KG1 (cell line): Measurements from ENCODE around the gene POMZP3.
"Not testable (repeated sequence)": the region's sequence is repeated elsewhere in the genome, so short reads cannot be mapped to it uniquely, and the experiment has no call there.

Experiments
- DNase-seq: peaks from one replicate; lab custom pipeline; 2025; lab: John Stamatoyannopoulos, UW

The POMZP3 gene

DNA sequence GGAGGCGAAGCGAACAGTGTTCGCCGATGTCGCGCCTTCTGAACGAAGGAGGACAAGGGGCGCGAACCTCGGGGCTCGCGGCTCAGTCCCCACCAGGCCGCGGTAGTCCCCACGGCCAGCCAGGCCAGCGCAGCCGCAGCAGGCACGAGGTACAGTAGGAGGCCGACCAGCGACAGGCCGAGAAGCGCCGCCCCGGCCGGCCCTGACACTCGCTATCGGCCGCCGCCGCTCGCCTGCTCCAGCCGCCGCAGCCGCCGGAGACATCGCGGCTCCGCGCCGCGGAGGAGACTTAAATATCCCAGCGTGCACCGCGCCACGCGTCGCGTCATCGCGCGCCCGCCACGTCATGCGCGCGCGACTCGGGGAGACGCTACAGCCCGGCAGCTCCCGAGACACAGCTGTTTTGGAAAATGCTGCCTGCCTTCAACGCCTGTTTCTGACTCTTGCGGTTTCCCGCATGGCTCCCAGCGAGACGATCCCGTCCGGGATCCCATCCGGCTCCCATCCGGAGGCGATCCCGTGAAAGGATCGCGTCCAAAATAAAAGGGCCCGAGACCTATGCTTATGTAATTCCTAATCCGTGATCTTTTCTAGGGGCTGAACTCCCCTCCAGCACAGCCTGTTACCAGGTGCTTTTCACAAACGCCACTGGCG lies at the start of gene POMZP3:
Gene POMZP3, minus strand, starts transcription at position 291 of the 654 bp plus-strand sequence. CDS start 1,215 bp downstream, outside the sequence.
- not testable (repeated sequence) for DNase-seq

DNA sequence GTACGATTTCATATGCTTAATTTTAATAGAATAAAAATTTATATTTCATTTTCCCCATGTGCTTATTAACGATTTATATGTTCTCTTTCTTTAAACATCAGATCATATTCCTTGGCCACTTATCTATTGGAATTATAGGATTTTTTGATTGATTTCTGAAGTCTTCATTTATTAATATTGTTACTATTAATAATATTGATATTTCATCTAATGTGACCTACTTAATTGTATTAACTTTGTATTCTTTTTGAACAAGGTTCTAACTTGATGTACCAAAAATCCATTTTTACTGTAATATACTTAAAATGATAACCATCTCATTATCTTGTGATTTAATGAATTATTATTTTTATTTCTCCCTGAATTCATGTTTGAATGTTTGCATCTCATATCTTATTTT lies 48.7 kb upstream of the POMZP3 start:
- DNase-seq: not testable (repeated sequence)

DNA sequence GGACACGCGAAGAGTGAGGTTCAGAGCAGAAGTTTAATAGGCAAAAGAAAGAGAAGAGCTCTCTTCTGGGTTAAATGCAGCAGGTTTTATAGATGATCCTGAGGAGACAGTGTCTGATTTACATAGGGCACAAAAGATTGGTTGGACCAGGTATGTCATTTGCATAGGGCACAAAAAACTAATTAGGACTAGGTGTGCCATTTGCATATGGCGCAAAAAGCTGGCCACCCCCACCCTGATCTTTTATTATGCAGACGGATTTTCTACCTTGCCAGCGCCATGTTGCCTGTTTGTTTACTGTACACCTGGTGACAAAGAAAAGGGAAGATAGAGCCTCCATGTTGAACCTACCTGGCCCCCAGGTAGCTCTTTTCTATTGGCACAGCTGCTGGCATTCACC lies 46.3 kb upstream of the POMZP3 start:
- not testable (repeated sequence) for DNase-seq

DNA sequence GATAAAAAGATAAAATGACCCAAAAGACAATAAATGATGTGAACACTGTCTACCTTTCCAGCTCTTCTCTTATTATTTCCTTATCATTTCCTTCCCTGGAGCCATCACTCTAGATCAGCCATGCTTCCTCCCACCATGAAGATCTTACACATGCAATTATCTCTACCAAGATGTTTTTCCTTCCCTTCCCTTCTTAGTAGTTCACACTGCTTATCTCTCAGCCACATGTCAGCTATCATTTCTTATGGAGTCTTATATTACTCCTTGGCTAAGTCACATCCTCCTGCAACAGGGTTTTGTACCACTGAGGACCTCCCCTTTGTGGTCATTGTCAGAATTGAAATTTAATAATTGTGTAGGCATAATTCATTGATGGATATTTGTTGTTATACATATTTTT lies 32.1 kb upstream of the POMZP3 start:
- not testable (repeated sequence) for DNase-seq

DNA sequence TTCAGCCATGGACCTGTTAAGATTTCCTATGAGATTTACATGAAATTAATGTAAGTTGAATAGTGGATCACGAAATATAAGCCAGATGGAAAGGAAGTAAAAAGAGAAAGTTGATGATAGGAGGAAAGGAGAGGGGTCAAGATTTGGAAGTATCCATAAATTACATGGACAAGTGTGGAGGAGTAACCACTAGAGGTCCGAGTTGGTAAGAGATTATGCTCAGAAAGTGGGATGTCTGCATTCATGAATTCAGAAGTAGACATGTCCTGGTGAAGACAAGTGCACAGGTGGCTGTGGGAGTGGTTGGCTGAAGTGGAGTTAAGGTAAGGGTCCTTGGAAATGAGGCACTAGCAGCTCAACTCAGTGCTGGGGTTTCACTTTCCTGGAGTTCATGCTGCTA lies 29.3 kb upstream of the POMZP3 start:
- DNase-seq: not testable (repeated sequence)

DNA sequence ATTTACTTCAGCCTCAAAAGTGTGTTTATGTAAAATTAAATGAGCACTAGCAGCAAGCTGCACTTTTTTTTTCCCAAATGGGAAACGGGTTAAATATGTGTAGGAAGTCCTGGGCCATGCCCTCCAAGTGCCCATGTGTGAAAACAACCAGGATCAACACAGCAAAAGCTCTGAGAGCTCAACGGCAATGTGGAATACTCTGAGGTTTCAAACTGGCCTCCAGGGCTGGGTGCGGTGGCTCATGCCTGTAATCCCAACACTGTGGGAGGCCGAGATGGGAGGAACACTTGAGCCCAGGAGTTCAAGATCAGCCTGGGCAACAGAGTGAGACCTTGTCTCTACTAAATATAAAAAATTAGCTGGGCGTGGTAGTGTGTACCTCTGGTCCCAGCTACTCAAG lies 15.5 kb upstream of the POMZP3 start:
- not testable (repeated sequence) for DNase-seq

DNA sequence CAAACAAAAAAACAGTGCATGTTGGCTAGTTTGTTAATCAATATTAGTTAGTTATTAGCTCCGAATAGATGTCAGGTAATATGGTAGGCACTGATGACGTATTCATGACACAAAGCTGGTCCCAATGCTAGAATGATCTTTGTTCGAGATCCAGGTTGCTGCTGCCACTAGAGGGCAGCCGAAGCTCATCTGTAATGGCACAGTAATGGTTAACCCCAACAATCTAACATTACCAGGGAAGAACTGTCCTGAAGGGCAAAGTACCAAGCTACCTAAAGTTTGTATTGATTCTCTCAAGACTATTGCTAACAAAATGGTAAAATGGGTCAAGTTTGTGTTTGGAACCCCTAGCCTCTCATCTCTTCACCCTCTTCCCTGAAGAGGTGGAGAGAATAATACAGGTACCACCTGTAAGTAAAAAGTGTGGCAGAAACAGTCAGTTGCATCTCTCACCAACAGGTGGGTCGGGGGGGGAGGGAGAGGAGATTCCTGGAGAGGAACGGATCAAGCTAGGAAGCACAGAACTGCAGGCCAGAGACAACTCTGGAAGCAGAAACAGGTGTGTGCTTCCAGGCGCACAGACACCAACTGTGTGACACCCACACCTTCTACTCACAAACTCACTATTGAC lies 10.1 kb upstream of the POMZP3 start:
- DNase-seq: not testable (repeated sequence)

DNA sequence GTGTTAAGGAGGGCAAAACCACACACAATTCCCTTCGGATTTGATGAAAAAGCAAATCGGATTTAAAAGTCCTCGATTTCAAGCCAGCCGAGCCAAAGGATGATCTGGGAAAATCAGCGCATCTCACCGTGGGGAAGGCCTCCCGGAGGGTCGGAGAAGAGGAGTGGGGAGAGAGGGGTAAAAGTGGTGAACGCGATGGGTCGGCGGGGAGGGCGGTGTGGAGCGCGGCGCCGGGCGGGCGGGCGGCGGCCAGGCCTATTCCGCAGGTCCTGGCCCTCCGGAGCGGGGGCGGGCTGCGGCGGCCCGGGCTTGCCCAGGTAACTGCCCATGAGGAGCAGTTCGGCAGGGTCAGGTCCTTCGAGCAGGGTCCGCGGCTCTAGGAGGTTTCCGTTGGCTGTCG lies 498 bp downstream of the POMZP3 start:
- not testable (repeated sequence) for DNase-seq

DNA sequence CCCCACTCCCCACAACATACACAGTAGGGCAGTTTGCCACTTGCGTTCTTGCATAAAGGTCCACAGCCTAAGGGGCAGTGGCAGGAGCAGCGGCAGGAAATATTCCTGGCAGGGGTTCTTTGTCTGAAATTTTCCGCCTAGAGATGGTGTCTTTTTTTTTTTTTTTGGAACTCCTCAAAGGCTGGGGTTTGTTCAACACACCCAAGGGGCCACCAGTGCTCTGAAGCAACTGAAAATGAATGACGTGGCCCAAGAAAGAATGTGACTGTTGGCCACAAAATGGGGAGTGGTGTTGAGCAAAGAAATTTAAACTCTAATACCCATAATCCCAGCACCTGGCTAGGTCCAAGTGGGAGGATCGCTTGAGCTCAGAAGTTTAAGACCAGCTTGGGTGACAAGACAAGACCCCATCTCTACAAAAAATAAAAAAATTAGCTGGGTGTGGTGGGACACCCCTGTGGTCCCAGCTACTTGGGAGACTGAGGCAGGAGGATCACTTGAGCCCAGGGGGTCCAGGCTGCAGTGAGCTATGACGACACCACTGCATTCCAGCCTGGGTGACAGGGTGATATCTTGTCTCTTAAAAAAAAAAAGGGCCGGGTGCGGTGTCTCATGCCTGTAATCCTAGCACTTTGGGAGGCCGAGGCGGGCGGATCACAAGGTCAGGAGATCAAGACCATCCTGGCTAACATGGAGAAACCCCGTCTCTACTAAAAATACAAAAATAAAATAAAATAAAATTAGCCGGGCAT lies 7.5 kb downstream of the POMZP3 start:
- DNase-seq: not testable (repeated sequence)

DNA sequence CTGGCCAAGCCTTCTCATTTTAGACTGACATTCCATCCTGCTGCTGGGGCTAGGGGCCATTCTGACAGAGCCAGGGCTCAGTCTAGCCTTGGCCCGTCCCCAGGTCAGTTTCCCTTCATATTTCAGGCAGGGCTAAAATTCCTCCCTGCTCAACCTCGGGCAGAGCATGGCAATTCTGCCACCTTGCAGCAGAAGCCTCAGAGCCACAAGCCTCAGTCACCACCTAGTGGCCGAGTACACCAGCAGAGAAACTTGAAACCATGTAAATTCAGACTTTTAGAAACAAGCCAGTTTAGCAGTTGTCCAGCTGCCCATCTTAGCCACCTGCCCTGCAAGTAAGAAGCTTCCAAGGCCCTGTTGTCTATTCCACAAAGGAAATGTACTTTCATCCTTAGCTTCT lies 13.3 kb downstream of the POMZP3 start:
- DNase-seq: not testable (repeated sequence)

DNA sequence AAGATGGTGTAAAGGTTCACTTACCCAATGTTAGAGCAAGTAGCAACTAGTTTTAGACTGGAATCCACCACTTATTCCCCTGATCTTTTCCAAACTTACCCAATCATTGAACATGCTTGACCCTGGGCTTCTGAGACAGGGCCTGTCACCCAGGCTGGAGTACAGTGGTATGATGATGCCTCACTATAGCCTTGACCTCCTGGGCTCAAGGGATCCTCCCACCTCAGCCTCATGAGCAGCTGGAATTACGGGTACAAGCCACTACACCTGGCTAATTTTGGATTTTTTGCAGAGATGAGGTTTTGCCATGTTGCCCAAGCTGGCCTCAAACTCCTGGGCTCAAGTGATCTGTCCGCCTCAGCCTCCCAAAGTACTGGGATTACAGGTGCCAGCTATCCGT lies 14.8 kb downstream of the POMZP3 start:
- DNase-seq: not testable (repeated sequence)

DNA sequence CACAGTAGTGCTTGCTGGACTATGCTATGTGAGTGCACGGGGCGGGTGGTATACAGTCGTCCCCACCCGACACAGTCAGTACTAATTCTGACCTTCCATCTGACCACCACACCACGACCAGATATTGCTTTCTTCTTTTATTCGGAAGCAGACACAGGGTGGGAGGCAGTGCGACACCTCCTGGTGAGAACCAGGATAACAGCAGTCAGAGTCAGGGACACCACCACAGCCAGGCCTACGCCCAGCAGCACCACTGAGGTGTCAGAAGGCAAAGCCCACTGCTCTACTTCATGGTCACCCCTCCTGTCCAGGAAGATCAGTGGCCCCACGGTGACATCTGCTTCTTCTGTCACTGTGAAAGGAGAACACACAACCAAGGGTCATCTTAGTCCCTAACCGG lies 17.2 kb downstream of the POMZP3 start:
- DNase-seq: not testable (repeated sequence)

DNA sequence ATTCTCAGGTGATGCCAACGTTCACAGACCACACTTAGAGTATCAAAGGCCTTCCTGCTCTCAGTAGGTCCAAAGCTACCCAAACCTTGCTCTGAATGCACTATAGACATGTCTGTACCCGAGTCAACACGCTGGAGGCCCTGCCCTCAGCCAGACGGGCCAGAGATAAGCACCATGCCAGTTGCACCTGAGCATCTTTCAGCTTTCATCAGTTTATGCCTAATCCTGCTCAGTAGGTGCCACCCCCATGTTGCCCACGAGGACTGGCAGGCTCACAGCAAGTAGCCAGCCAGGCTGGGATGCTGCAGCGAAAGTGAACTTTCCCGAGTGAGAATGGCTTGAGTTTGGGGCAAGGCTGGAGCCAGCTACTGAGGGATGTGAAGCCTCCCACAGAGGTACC lies 18.6 kb downstream of the POMZP3 start:
- DNase-seq: not testable (repeated sequence)

DNA sequence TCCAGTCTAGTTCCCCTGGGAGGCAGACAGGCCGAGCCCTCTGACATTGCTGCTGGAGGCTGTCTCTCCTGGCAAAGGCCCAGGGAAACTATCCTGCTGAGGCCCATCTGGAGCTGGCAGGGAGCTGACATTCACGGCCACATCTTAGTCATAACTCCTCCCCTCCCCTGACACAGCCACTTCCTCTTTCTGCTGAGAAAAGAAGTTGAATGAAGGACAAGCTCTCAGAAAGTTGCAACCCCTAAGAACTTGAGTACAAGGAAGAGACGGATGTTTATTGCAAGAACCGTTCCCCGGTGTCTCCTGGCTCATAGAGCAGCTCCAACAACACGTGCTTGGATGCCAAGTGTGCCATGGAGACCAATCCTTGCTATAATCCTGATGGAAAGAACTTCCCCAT lies 21.1 kb downstream of the POMZP3 start:
- DNase-seq: peak; percentile 62

DNA sequence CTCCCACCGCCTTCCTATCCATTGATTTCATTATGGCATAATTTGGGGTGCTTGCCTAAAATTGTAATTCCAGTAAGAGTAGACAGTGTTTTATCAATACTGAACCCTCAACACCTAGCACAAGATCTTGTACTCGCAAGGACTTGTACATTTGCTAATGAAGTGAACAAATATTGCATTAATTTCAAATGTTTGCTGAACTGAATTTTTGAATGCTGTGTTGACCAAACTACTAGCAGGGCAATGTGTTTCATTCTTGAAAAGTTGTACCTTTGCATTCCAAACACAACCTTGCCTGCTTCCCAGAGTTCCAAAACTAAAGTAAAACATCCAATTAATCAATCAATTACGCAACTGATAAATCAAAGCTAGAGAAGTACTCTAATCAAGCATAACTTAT lies 26.4 kb downstream of the POMZP3 start:
- DNase-seq: not testable (repeated sequence)

DNA sequence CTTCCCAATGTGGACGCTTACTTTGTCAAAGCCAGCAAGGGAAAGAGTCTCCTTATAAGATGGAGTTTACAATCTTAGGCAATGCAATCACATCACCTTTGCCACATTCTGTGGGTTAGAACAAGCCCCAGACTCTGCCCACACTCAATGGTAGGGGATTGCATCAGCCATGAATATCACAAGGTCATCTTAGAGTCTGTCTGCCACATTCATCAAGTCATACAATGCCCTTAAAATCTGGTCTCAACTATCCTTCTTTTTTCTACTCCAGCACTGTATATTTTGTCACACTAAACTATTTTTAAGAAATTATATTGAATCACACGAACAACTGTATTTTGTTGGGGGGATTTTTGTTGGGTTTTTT lies 27.0 kb downstream of the POMZP3 start:
- DNase-seq: not testable (repeated sequence)

DNA sequence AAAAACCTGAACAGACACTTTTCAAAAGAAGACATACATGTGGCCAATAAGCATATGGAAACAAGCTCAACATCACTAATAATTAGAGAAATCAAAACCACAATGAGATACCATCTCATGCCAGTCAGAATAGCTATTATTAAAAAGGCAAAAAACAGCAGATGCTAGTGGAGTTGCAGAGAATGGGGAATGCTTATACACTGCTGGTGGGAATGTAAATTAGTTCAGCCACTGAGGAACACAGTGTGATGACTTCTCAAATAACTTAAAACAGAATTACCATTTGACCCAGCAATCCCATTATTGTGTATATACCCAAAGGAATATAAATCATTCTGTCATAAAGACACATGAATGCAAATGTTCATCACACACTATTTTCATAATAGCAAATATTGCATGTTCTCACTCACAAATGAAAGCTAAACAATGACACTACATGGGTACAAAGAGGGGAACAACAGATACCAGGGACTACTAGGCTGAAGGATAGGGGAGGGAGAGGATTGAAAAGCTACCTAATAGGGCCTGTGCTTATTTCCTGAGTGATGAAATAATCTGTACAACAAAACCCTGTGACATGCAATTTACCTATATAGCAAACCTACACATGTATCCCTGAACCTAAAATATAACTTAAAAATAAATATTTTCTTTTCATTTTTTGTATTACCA lies 28.4 kb downstream of the POMZP3 start:
- DNase-seq: not testable (repeated sequence)

DNA sequence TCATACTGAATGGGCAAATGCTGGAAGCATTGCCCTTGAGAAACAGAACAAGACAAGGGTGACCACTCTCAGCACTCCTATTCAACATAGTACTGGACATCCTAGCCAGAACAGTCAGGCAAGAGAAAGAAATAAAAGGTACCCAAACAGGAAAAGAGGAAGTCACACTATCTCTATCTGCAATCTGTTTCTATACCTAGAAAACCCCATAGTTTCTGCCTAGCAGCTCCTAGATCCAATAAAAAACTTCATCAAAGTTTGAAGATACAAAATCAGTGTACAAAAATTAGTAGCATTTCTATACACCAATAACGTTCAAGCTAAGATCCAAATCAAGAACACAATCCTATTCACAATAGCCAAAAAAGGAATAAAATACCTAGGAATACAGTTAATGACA lies 29.8 kb downstream of the POMZP3 start:
- not testable (repeated sequence) for DNase-seq

DNA sequence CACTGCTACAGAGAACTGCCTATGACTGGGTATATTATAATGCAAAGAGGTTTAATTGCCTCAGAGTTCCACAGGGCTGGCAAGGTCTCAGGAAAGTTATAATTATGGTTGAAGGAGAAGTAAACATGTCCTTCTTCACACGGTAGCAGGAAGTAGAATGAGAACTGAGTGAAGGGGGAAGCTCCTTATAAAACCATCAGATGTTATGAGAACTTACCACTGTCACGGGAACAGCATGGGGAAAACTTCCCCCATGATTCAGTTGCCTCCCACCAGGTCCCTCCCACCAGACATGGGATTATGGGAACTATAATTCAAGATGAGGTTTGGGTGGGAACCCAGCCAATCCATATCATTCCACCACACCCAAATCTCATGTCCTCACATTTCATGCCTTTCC lies 34.4 kb downstream of the POMZP3 start:
- not testable (repeated sequence) for DNase-seq

DNA sequence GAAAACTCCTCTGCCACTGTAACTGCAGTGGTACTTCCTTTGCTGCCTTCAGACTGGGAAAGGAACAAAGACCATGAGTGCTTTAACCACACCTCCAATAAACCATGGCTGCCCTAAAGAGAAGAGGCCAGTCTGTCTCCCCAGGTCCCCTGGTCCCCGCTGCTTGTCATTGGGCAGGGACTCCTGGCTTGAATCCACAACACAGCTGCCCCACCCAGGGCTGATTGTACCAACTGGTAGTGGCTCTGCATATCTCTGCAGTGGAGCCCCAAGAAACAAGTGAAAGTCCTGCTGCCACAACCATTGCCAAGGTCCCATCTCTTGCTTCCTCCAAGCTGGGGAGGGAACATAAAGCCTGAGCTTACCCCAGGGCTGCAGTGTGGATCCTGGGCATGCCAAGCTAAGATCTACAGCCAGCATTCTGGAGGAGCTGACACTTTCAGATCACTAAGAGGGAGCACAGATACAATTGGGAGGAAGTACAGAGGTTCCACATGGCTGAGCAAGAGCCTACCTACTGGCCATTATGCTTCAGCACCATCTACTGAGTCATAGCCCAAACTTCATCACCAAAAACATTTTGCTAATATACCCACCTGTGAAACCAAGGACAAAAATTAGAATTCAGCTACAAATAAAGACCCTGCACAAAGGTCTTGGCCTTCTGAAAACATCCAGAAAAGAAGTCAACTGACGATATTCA lies 35.3 kb downstream of the POMZP3 start:
- DNase-seq: not testable (repeated sequence)

DNA sequence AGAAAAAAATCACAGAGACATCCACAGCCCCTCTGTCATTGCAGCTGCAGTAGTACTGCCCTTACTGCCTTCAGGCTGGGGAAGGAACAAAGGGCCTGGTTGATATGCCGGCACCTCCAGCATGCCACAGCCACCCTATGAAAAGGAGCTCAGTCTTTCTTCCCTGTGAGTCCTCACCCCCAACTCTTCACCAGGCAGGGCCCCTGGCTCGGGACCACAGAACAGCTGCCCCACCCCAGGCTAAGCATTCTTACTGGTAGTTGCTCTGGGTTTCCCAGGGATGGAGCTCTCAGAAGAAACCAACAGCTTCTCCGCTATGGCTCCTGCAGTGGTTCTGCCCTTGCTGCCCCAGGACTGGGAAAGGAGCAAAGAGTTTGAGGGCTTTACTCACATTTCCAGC lies 36.0 kb downstream of the POMZP3 start:
- not testable (repeated sequence) for DNase-seq

DNA sequence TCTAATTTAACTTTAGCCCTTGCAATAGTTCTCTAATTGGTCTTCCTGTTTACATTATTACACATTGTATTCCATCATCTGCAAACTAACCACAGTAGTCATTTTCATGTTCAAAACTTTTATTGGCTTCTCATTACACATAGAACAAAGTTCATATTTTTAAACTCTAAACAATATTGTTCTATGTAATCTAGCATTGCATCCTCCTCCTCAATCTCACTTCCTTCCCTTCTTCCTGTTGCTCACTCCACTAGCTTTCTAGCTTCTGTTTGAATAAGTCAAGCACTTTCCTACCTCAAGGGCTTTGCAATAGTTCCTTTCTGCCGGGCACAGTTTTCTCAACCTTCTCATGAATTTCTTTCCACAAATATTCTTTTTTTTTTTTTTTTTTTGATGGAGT lies 38.5 kb downstream of the POMZP3 start:
- not testable (repeated sequence) for DNase-seq
